IMR-90 (cell line): ENCODE data around the gene SASH1. TPM values are rescaled to one million over a fixed set of nuclear protein-coding genes. Genes with fewer than 3 reads are reported as not detected.
A peak's percentile ranks its signal among the peaks of the same experiment; 100 is the strongest.

ENCODE experiments used
- ATAC-seq: fragments of 200-7000 bp; cut with Tn5 transposase; 2 replicates; pipeline ENCODE4 v1.9.1; 2020; ENCODE audit warnings: low read depth, mild to moderate bottlenecking, moderate library complexity
- BruUV-seq: library from RNA; stranded (reverse); fragments of 400-500 nt; replicated peaks from 2 replicates; lab custom pipeline; 2021; lab: Mats Ljungman, UMichigan
- CTCF ChIA-PET: fragments of 300-600 bp; formaldehyde crosslinking; extraction: SDS; loops from one replicate; lab custom pipeline; 2021; ENCODE audit warnings: antibody characterized with exemption; lab: Yijun Ruan, JAX
- POLR2A ChIA-PET: fragments of 300-600 bp; sonication (Branson Sonifier 250); formaldehyde crosslinking; loops from one replicate; lab custom pipeline; 2022; ENCODE audit warnings: antibody characterized with exemption; ENCODE audit not compliant: unreplicated experiment; lab: Charles Lee
- DNase-seq: peaks from one replicate; pipeline ENCODE4 v3.0.0; 2013
- H2AFZ ChIP-seq: replicated peaks from 2 replicates; pipeline ENCODE3; 2013; ENCODE audit warnings: low read length, mild to moderate bottlenecking; ENCODE audit not compliant: poor library complexity
- H2AK5ac ChIP-seq: 2 replicates; pipeline ENCODE4 v1.6.1; 2013; ENCODE audit warnings: low read depth, low read length, inconsistent platforms
- H2AK9ac ChIP-seq: replicated peaks from 2 replicates; pipeline ENCODE3; 2013; ENCODE audit warnings: mild to moderate bottlenecking, low read depth, low read length, moderate library complexity; ENCODE audit not compliant: poor library complexity
- H2BK120ac ChIP-seq: 2 replicates; pipeline ENCODE4 v1.6.1; 2013; ENCODE audit warnings: low read depth, low read length, inconsistent platforms
- H2BK15ac ChIP-seq: 3 replicates; pipeline ENCODE4 v1.6.1; 2013; ENCODE audit warnings: low read depth, low read length, inconsistent platforms
- H2BK20ac ChIP-seq: 2 replicates; pipeline ENCODE4 v1.6.1; 2013; ENCODE audit warnings: low read depth, mild to moderate bottlenecking, inconsistent platforms, low read length, moderate library complexity
- H2BK5ac ChIP-seq: 2 replicates; pipeline ENCODE4 v1.6.1; 2013; ENCODE audit warnings: mild to moderate bottlenecking, low read depth, low read length, inconsistent platforms; ENCODE audit not compliant: poor library complexity, severe bottlenecking
- H3K14ac ChIP-seq: replicated peaks from 2 replicates; pipeline ENCODE4 v1.6.1; 2013; ENCODE audit warnings: low read depth, low read length, inconsistent platforms
- H3K18ac ChIP-seq: 2 replicates; pipeline ENCODE4 v1.6.1; 2013; ENCODE audit warnings: low read depth, low read length, control low read depth
- H3K23ac ChIP-seq: 2 replicates; pipeline ENCODE4 v1.6.1; 2013; ENCODE audit warnings: low read depth, low read length, inconsistent platforms
- H3K27ac ChIP-seq: 2 replicates; pipeline ENCODE4 v1.5.1; 2013; ENCODE audit warnings: mild to moderate bottlenecking, control low read depth, low read length; ENCODE audit not compliant: insufficient read depth
- H3K27me3 ChIP-seq: 2 replicates; pipeline ENCODE4 v1.6.1; 2013; ENCODE audit warnings: low read length; ENCODE audit not compliant: control insufficient read depth, insufficient read depth
- H3K36me3 ChIP-seq: 2 replicates; pipeline ENCODE4 v1.6.1; 2013; ENCODE audit warnings: low read length, mixed read lengths; ENCODE audit not compliant: control insufficient read depth, insufficient read depth
- H3K4ac ChIP-seq: 2 replicates; pipeline ENCODE4 v1.6.1; 2013; ENCODE audit warnings: low read depth, low read length, inconsistent platforms
- H3K4me1 ChIP-seq: 2 replicates; pipeline ENCODE4 v1.6.1; 2013; ENCODE audit warnings: low read length, mixed read lengths; ENCODE audit not compliant: control insufficient read depth, insufficient read depth
- H3K4me2 ChIP-seq: 2 replicates; pipeline ENCODE4 v1.6.1; 2013; ENCODE audit warnings: low read depth, mild to moderate bottlenecking, control low read depth, low read length, moderate library complexity
- H3K4me3 ChIP-seq: 2 replicates; pipeline ENCODE4 v1.5.1; 2013; ENCODE audit warnings: low read depth, mild to moderate bottlenecking, control low read depth, low read length, moderate library complexity; ENCODE audit not compliant: insufficient read depth
- H3K56ac ChIP-seq: 2 replicates; pipeline ENCODE4 v1.6.1; 2013; ENCODE audit warnings: low read length, inconsistent platforms; ENCODE audit not compliant: insufficient read depth; ENCODE audit errors: extremely low read depth
- H3K79me1 ChIP-seq, 2 experiments: 2 replicates each; pipeline ENCODE4 v1.6.1; 2013; ENCODE audit warnings: low read length in 2 of 2, inconsistent platforms in 1 of 2, low read depth in 1 of 2
- H3K9ac ChIP-seq: 2 replicates; pipeline ENCODE4 v1.6.1; 2013; ENCODE audit warnings: low read depth, low read length, control low read depth
- H3K9me1 ChIP-seq: 2 replicates; pipeline ENCODE4 v1.6.1; 2013; ENCODE audit warnings: low read length, inconsistent platforms; ENCODE audit not compliant: insufficient read depth
- H3K9me3 ChIP-seq: 2 replicates; pipeline ENCODE4 v1.6.1; 2013; ENCODE audit warnings: low read length; ENCODE audit not compliant: control insufficient read depth, insufficient read depth
- H4K20me1 ChIP-seq: 2 replicates; pipeline ENCODE4 v1.6.1; 2013; ENCODE audit warnings: low read length, inconsistent platforms; ENCODE audit not compliant: insufficient read depth
- H4K5ac ChIP-seq: 2 replicates; pipeline ENCODE4 v1.6.1; 2013; ENCODE audit warnings: mild to moderate bottlenecking, low read depth, low read length, control low read depth
- H4K8ac ChIP-seq, 2 experiments: 2 replicates each; pipeline ENCODE4 v1.6.1; 2013; ENCODE audit warnings: low read depth in 2 of 2, low read length in 2 of 2, control low read depth in 1 of 2, inconsistent platforms in 1 of 2
- H4K91ac ChIP-seq: 2 replicates; pipeline ENCODE4 v1.6.1; 2013; ENCODE audit warnings: low read depth, low read length, inconsistent platforms; ENCODE audit not compliant: insufficient read depth
- CEBPB ChIP-seq: IDR thresholded peaks from 2 replicates; pipeline ENCODE4 v1.6.1; 2012; ENCODE audit warnings: low read depth, low read length, improper control_type of control experiment
- CHD1 ChIP-seq: IDR thresholded peaks from 2 replicates; pipeline ENCODE4 v1.6.1; 2012; ENCODE audit warnings: low read depth, low read length, improper control_type of control experiment
- FOS ChIP-seq: fragments of 150-350 bp; IDR thresholded peaks from 2 replicates; pipeline ENCODE4 v1.6.1; 2016; ENCODE audit warnings: low read depth, low read length
- MAZ ChIP-seq: IDR thresholded peaks from 2 replicates; pipeline ENCODE4 v1.6.1; 2012; ENCODE audit warnings: low read depth, mild to moderate bottlenecking, low read length, improper control_type of control experiment, moderate library complexity, borderline replicate concordance
- MXI1 ChIP-seq: IDR thresholded peaks from 2 replicates; pipeline ENCODE4 v1.6.1; 2012; ENCODE audit warnings: low read depth, mild to moderate bottlenecking, low read length, moderate library complexity, borderline replicate concordance
- NFE2L2 ChIP-seq: fragments of 150-350 bp; IDR thresholded peaks from 2 replicates; pipeline ENCODE4 v1.6.1; 2016; ENCODE audit warnings: low read depth, mild to moderate bottlenecking, low read length
- RAD21 ChIP-seq: IDR thresholded peaks from 2 replicates; pipeline ENCODE4 v1.6.1; 2012; ENCODE audit warnings: low read length, improper control_type of control experiment
- RCOR1 ChIP-seq: IDR thresholded peaks from 2 replicates; pipeline ENCODE4 v1.6.1; 2012; ENCODE audit warnings: mild to moderate bottlenecking, low read length, improper control_type of control experiment; ENCODE audit not compliant: insufficient replicate concordance
- RFX5 ChIP-seq: IDR thresholded peaks from 2 replicates; pipeline ENCODE4 v1.8.0; 2012; ENCODE audit warnings: low read depth, mild to moderate bottlenecking, low read length, moderate library complexity
- SMC3 ChIP-seq: fragments of 150-350 bp; IDR thresholded peaks from 2 replicates; pipeline ENCODE4 v1.6.1; 2016; ENCODE audit warnings: low read depth, mild to moderate bottlenecking, antibody characterized with exemption, low read length, moderate library complexity
- WGBS, 2 experiments: methylation state at CpG; one replicate each; pipeline versions ENCODE4 v1.1.5 to v1.1.7; 2013; ENCODE audit warnings: missing lambda C conversion rate in 2 of 2; ENCODE audit not compliant: insufficient read length in 1 of 2; ENCODE audit errors: extremely low coverage in 2 of 2; 5-methylcytosine and 5-hydroxymethylcytosine counted together
- dilution Hi-C: fragments of 300-500 bp; cut with HindIII; formaldehyde crosslinking; loops from one replicate; pipeline ENCODE4 v1.14.3; 2018; ENCODE audit warnings: low sequenced_read_pairs; ENCODE audit not compliant: unreplicated experiment
- in situ Hi-C: fragments of 300-500 bp; cut with MboI; formaldehyde crosslinking; loops from 3 replicates; pipeline ENCODE4 v1.14.3; 2019; ENCODE audit warnings: low sequenced_read_pairs, inconsistent platforms, mixed read lengths
- intact Hi-C: fragments of 100-400 bp; cut with micrococcal nuclease; formaldehyde crosslinking; loops from 2 replicates; pipeline ENCODE4 v1.10.0; 2022
- polyA plus RNA-seq, 3 experiments: library from polyadenylated mRNA; depleted of rRNA; stranded (reverse); fragments of >200 nt; gene quantifications; 2 replicates each; pipeline ENCODE4 v1.2.3, GENCODE V29; 2012; ENCODE audit warnings: low replicate concordance in 1 of 3
- total RNA-seq: library from RNA; depleted of rRNA; stranded (reverse); fragments of >200 nt; gene quantifications from 2 replicates; pipeline ENCODE4 v1.2.3, GENCODE V29; 2012
- TF ChIP-seq, protein P1 (sequence below): conservative IDR thresholded peaks from 2 replicates; pipeline ENCODE4 v1.5.1; 2012; ENCODE audit warnings: mild to moderate bottlenecking, low read depth, low read length, improper control_type of control experiment

Gene SASH1
- total and polyA plus RNA-seq, 2 of the 4 experiments (the other 2 are of a cell fraction): 11.6 to 16.5 TPM

DNA sequence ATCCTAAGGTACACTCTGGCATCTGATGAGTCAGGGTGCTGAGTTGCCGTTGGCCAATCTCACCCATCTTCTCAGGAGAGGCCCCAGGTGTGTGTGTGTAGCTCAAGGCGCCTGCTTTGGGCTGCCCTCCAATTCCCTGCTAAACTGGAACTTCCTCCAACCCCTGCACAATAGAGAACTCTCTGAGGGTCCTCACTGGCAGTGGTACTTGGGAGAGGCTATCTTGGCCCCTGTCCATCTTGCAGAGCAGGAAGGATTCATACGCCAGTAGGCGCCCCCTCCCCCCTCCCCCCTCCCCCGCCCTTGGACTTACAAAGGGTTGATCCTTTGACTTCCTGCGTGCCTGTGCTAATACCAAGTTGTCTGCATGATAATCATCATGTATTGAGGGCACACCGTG, 173.6 kb downstream of the SASH1 start:
- POLR2A ChIA-PET: no interaction called here
- Histone ChIP-seq H3K79me1 (peaks cover 32 to 78% of the 10 kb centered on the region in 2 experiments), H3K4me2 (no peak overlapping the region), H3K36me3 (peaks cover 28% of the 10 kb centered on the region), H2BK5ac (no peak overlapping the region), H3K4ac (no peak overlapping the region), H2BK120ac (no peak overlapping the region), H3K27me3 (no peaks in the 10 kb centered on the region), H4K20me1 (no peaks in the 10 kb centered on the region), H2BK20ac (no peak overlapping the region), H2AFZ (no peak overlapping the region), H2AK9ac (no peak overlapping the region), H4K91ac (no peak overlapping the region), H3K18ac (no peak overlapping the region), H4K5ac (no peak overlapping the region), H4K8ac (no peak overlapping the region; a peak in 1 of 4 replicates), H3K9me1 (peaks cover 16% of the 10 kb centered on the region; the same call in 1 of the 2 replicates), H3K23ac (no peak overlapping the region), H3K9ac (no peak overlapping the region), H3K9me3 (no peaks in the 10 kb centered on the region), H3K27ac (no peak overlapping the region), H3K56ac (no peak overlapping the region), H2BK15ac (0 out of 3 replicates have a peak overlapping the region, but pooled peaks have one; percentile 9), H2AK5ac (peak overlapping the region; percentile 40; the same call in 1 of the 2 replicates), H3K4me3 (no peak overlapping the region), H3K14ac (no peak overlapping the region), H3K4me1 (peaks cover 19% of the 10 kb centered on the region)
- CTCF ChIA-PET: no interaction called here
- intact Hi-C loops: no loop called here
- no peak for TF ChIP-seq RFX5
- TF ChIP-seq CHD1: no peak
- no peak for TF ChIP-seq SMC3
- no peak for TF ChIP-seq NFE2L2
- TF ChIP-seq RCOR1: no peak
- TF ChIP-seq MXI1: no peak
- TF ChIP-seq FOS: no peak
- TF ChIP-seq, protein P1, sequence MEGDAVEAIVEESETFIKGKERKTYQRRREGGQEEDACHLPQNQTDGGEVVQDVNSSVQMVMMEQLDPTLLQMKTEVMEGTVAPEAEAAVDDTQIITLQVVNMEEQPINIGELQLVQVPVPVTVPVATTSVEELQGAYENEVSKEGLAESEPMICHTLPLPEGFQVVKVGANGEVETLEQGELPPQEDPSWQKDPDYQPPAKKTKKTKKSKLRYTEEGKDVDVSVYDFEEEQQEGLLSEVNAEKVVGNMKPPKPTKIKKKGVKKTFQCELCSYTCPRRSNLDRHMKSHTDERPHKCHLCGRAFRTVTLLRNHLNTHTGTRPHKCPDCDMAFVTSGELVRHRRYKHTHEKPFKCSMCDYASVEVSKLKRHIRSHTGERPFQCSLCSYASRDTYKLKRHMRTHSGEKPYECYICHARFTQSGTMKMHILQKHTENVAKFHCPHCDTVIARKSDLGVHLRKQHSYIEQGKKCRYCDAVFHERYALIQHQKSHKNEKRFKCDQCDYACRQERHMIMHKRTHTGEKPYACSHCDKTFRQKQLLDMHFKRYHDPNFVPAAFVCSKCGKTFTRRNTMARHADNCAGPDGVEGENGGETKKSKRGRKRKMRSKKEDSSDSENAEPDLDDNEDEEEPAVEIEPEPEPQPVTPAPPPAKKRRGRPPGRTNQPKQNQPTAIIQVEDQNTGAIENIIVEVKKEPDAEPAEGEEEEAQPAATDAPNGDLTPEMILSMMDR: no peak
- no peak for TF ChIP-seq RAD21
- no peak for TF ChIP-seq CEBPB
- TF ChIP-seq MAZ: no peak
- in situ Hi-C loops: no loop called here
- BruUV-seq: no TSS peak
- no peak for ATAC-seq
- WGBS, 2 experiments: 80% methylated on average over 1 of the region's 7 CpGs; no CpG with 5 or more reads in 1 of the 2 experiments
- dilution Hi-C loops: no loop called here
- DNase-seq: no peak
